ENCODE measurements around the gene PACSIN3.

- no peak for TF ChIP-seq CTCF (IDR thresholded peaks at IDR 0.05 in 4 of 5, conservative IDR thresholded peaks at IDR 0.05 in 1 of 5)
- TF ChIP-seq POLR2A (IDR thresholded peaks at IDR 0.05), result no peak
Observed at GRCh38 chr11:47172740-47173336, 13.4 kb downstream of the PACSIN3 start.
